Measurements from ENCODE around the gene SLFN12L. TPM values are rescaled to one million over a fixed set of nuclear protein-coding genes. Genes with fewer than 3 reads are reported as not detected.
"Not testable (repeated sequence)": the region's sequence is repeated elsewhere in the genome, so short reads cannot be mapped to it uniquely, and the experiment has no call there.

SLFN12L gene
- total RNA-seq, 3 donors from 2014 or later, result 2.9 to 3.5 (median 3.3) TPM

DNA sequence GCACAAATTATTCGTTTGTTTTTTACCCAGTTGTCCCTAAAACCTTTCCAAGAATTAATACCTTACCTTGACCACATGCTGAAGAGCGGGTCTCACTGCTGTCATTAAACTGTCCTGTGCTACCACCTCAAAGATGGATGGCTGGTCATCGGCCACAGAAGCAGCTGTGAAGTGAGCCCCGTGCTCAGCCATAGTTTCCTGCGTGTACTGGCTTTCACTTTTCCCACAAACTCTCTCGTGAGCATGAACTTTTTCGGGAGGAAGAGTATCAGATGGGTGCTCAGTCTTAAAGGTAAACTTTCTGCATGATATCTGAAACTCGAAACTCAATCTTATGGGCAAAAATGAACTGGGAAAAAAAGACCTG lies 40.3 kb upstream of the SLFN12L start:
- no peaks in the 10 kb centered on the region for H3K9me3 ChIP-seq
- H3K36me3 ChIP-seq, result no peaks in the 10 kb centered on the region
- H3K27ac ChIP-seq, result peak overlapping the region; percentile 83 to 92
- TF ChIP-seq POLR2A (IDR thresholded peaks at IDR 0.05), result no peak
- TF ChIP-seq, protein P1, sequence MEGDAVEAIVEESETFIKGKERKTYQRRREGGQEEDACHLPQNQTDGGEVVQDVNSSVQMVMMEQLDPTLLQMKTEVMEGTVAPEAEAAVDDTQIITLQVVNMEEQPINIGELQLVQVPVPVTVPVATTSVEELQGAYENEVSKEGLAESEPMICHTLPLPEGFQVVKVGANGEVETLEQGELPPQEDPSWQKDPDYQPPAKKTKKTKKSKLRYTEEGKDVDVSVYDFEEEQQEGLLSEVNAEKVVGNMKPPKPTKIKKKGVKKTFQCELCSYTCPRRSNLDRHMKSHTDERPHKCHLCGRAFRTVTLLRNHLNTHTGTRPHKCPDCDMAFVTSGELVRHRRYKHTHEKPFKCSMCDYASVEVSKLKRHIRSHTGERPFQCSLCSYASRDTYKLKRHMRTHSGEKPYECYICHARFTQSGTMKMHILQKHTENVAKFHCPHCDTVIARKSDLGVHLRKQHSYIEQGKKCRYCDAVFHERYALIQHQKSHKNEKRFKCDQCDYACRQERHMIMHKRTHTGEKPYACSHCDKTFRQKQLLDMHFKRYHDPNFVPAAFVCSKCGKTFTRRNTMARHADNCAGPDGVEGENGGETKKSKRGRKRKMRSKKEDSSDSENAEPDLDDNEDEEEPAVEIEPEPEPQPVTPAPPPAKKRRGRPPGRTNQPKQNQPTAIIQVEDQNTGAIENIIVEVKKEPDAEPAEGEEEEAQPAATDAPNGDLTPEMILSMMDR (IDR thresholded peaks at IDR 0.05), result no peak
- no peak for TF ChIP-seq POLR2AphosphoS5 (IDR thresholded peaks at IDR 0.05)
- intact Hi-C loops (cut with DNase I; ENCODE audit: low total_unique reads), result no loop called here
- H3K4me3 ChIP-seq, result peak overlapping the region; percentile 74 to 81 (median 80)
- no peak for DNase-seq (ENCODE audit: low spot score in 2 of 2)
- H3K4me1 ChIP-seq, result peaks cover 0 to 6% of the 10 kb centered on the region in 2 donors
- H3K27me3 ChIP-seq, result no peaks in the 10 kb centered on the region

- H3K4me3 ChIP-seq, result no peak overlapping the region
- H3K27me3 ChIP-seq, result no peaks in the 10 kb centered on the region
- DNase-seq (ENCODE audit: low spot score in 2 of 2), result no peak
- intact Hi-C loops (cut with DNase I; ENCODE audit: low total_unique reads), result no loop called here
- no peak overlapping the region for H3K27ac ChIP-seq
- H3K9me3 ChIP-seq, result no peaks in the 10 kb centered on the region
- H3K36me3 ChIP-seq, result no peaks in the 10 kb centered on the region
- TF ChIP-seq POLR2AphosphoS5 (IDR thresholded peaks at IDR 0.05) (no peak), POLR2A (IDR thresholded peaks at IDR 0.05) (no peak)
- TF ChIP-seq, protein P1 (IDR thresholded peaks at IDR 0.05), result no peak
- H3K4me1 ChIP-seq, result peaks cover 0 to 6% of the 10 kb centered on the region in 2 donors
Observed at GRCh38 chr17:35575759-35576158, 38.3 kb upstream of the SLFN12L start.

DNA sequence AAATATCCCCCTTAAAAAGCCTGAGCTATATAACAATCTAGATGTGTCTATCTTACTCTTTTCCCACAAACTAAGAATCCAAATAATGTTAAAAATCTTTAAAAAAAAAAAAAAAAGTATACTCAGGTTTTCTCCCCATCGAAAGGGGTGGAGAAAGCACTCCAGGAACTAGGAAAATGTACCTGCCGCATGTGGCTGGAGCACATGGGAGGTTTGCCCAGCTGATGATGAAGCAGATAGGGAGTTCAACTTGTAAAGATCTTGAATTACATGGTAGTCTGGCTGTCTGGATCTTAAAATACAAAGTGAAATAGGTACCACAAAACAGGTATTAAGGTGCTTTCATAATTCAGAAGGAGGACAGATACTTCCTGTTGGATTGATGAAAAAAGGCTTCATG lies 31.9 kb upstream of the SLFN12L start:
- Histone ChIP-seq H3K4me3 (no peak overlapping the region), H3K9me3 (no peaks in the 10 kb centered on the region), H3K4me1 (peaks cover 3 to 8% of the 10 kb centered on the region in 2 donors), H3K27me3 (no peaks in the 10 kb centered on the region), H3K27ac (no peak overlapping the region), H3K36me3 (no peaks in the 10 kb centered on the region)
- no peak for DNase-seq (ENCODE audit: low spot score in 2 of 2)
- intact Hi-C loops (cut with DNase I; ENCODE audit: low total_unique reads), result no loop called here
- TF ChIP-seq POLR2AphosphoS5 (IDR thresholded peaks at IDR 0.05) (no peak), POLR2A (IDR thresholded peaks at IDR 0.05) (no peak)
- TF ChIP-seq, protein P1 (IDR thresholded peaks at IDR 0.05), result no peak

DNA sequence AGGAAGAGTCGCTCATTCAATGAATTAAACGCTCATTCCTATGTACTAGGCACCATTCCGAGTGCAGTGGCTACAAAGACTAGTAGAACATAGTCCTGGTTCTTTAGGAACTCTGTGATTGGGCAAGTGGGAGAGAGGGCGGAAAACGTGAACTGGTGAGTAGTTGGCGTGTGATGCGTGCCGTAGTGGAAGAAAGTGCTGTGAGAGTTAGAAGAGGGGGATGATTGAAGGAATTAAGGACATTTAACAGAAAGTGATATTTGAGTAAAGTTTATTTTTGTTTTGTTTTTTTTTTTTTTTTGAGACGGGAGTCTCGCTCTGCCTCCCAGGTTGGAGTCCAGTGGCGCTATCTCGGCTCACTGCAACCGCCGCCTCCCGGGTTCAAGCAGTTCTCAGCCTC lies 31.1 kb upstream of the SLFN12L start:
- Histone ChIP-seq H3K9me3 (no peaks in the 10 kb centered on the region), H3K4me3 (peak overlapping the region; percentile 64 to 78 (median 72)), H3K36me3 (no peaks in the 10 kb centered on the region), H3K4me1 (peaks cover 3 to 8% of the 10 kb centered on the region in 2 donors), H3K27ac (peak overlapping the region; percentile 80 to 85), H3K27me3 (no peaks in the 10 kb centered on the region)
- intact Hi-C loops (cut with DNase I; ENCODE audit: low total_unique reads), result no loop called here
- TF ChIP-seq, protein P1 (IDR thresholded peaks at IDR 0.05), result no peak
- TF ChIP-seq POLR2AphosphoS5 (IDR thresholded peaks at IDR 0.05), result no peak
- TF ChIP-seq POLR2A (IDR thresholded peaks at IDR 0.05), result no peak
- DNase-seq (ENCODE audit: low spot score in 2 of 2), result no peak

DNA sequence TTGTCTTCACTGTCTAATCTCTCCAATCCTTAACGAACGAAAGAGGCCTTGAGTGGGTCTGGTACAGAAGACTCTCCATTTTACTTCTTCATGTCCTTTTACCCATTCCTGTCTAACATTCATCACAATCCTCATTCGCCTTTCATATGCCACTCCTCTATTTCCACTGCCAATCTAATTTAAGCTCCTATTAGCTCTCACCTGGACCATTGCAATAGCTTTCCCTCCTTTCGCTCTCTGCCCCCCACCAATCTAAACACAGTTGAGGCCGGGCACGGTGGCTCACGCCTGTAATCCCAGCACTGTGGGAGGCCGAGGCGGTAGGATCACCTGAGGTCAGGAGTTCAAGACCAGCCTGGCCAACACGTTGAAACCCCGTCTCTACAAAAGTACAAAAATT lies 29.5 kb upstream of the SLFN12L start:
- no peak for DNase-seq (ENCODE audit: low spot score in 2 of 2)
- Histone ChIP-seq H3K36me3 (no peaks in the 10 kb centered on the region), H3K4me1 (peaks cover 3 to 8% of the 10 kb centered on the region in 2 donors), H3K27ac (no peak overlapping the region), H3K4me3 (peak overlapping the region; percentile 64 to 78 (median 72)), H3K27me3 (no peaks in the 10 kb centered on the region), H3K9me3 (no peaks in the 10 kb centered on the region)
- TF ChIP-seq POLR2AphosphoS5 (IDR thresholded peaks at IDR 0.05), result no peak
- TF ChIP-seq POLR2A (IDR thresholded peaks at IDR 0.05), result no peak
- TF ChIP-seq, protein P1 (IDR thresholded peaks at IDR 0.05), result no peak
- intact Hi-C loops (cut with DNase I; ENCODE audit: low total_unique reads), result no loop called here

GRCh38 chr17:35563181-35563580 lies 25.7 kb upstream of the SLFN12L start:
- H3K27ac ChIP-seq; H3K4me3 ChIP-seq; H3K4me1 ChIP-seq; H3K27me3 ChIP-seq; DNase-seq (ENCODE audit: low spot score in 2 of 2); intact Hi-C loops (cut with DNase I; ENCODE audit: low total_unique reads); H3K36me3 ChIP-seq; H3K9me3 ChIP-seq: not testable (repeated sequence)

Measured in breast epithelium (tissue), 4 donors.